Measurements from ENCODE around the gene EYA4.

Gene EYA4

DNA sequence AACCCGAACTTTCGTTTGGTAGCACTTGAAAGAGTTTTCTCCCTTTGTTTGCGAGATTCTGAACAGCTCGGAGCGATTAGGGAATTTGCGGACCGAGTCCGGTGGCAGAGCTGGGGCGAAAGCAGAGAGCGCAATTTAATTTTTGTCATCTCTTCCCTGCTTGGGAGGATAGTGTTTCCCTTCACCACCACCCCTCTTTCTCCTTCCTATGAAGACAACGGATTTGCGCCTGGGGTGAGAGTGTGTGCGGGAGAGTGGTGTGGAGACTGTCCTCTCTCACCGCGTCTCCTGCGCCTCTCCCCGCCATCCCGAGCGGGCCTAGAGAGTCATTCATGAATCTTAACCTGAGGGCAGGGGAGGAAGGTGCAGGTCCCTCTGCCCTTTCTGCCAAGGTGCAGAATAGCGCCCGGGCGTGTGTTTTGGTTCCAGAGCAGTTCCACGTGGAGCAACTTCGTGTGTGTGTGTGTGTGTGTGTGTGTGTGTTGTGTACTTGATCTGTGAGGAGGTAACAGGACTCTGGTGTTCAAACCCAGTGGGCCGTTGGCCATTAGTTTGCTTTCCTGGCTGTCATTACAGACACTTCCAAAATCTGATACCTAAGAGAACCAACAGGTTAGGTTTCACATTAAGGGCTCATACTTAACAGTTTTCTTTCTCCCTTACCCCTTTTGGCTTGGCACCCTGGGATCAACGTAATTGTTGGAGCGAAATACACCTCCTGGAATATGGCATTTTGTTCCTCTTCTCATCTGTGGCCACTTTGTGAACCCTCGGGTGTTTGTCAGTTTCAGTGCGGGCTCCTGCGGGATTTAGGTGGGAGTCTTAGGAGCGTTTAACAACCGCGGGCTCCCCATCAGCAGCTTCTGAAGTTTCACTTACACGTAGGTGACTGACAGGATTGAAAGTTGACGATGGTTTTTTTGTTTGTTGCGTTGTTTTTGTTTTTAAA is 1.8 kb downstream of the EYA4 start:
- DNase-seq, result peak; percentile 26

DNA sequence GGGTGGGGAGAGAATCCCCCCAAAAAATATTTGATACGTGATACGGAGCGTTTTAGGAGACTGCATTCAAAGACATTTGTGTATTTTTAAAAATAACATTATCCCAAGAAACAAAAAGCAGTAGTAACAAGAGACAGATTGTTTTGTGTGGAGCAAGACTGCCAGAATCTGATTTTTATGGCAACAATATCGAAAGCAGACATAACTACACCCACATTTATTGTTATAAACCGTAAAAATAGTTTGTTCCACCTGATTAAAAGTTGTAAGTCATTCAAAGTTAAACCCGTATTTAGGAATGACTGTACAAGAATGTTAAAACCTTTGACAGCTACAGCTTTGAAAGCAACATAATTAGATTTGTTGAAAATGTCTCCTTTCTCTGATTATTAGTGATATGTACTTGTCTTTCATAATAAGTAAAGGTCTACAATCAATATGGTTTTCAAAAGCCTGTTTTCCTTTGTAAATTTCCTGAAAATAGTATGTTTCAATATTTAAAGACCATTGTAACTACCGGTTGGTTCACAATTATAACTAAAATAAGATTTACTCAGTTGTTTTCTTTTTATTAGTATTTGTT is 2.7 kb downstream of the EYA4 start:
- DNase-seq, result no peak

GRCh38 chr6:133244519-133244918 is 3.4 kb downstream of the EYA4 start:
- DNase-seq, result no peak

- DNase-seq, result no peak
Measured at GRCh38 chr6:133245007-133245406, 3.9 kb downstream of the EYA4 start.

DNA sequence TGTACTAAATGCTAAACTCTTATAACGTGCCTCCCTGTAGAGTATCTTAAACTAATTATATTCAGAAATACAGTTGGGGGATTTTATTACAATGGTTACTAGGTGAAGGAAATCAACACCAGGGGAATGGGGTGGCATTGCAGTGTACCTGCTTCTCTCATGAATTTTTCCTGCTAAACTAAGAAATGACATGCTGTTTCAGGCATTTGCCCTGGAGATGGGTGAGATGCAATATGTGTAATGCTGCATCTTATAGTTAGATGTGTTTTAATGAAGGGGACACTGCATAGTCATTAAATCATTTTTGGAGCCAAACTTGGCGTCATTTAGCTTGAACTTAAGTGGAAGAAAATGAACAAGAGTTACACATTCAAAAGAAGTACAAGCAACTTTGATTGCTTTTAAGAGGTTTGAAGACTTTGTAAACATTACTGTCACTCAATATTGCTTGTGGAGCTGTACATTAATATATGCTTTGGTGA is 4.3 kb downstream of the EYA4 start:
- no peak for DNase-seq

DNA sequence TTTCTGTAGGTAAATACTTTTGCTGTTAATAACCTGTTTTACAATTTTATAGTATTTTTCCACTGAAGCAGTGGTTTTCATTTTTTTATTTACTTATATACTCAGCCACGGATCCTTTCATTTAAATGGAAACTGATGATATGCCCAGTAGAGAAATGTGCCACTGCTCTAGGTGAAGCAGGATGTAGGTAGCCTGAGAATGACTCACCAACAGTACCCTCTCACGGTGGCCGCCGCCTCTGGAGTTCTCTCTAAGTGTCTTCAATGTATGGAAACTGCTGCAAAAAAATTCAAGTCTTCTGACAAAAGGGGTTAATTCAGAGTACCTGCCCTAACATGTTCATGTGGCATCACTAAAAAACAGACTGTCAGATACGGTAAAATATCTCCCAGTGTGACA is 6.4 kb downstream of the EYA4 start:
- peak; percentile 29 for DNase-seq

GRCh38 chr6:133248241-133249001 is 7.3 kb downstream of the EYA4 start:
- DNase-seq, result no peak

- DNase-seq, result no peak
Measured at GRCh38 chr6:133251688-133252087, 10.5 kb downstream of the EYA4 start.

- peak; percentile 43 for DNase-seq
Measured at GRCh38 chr6:133254552-133255228, 13.5 kb downstream of the EYA4 start.

DNA sequence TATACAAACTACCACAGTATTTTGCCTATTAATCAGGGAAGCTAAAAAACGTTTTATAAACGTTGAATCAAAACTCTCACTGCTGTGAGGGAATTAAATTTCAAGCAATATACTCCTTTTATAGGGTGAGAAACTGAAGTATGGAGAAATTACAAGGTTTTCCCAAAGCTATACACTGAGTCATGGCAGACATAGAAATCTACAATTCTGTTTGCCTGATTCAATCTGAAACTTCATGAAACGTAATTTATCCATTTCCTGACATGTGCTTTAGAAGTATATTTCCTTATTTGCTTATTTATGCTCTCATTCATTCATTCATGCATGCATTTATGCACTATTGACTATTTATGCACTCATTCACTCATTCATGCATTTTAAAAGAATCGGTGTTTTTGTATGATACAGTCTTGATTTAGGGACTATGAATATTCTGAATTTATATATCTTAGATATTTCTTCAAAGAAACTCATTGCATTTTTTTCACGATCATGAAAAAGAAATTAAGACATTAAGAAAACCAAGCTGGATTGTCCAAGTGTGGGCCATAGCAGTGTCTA is 16.5 kb downstream of the EYA4 start:
- peak; percentile 26 for DNase-seq

DNA sequence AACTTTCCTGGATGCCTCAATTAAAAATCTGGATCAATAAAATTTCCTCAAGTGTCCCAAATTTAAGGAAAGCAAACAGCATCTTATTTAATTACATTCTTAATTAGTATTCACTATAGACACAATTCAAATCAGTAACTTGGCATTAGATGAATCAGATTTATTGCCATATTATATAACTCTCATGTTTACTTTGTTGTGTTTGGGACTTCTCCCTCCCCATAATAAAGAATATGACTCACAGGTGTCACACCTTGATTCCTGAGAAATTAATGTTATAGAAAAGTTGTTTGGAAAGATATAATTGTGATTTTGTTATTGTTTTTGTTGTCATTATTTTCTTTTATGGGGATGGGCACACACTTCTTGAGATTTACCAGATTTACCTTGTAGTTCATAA is 18.4 kb downstream of the EYA4 start:
- DNase-seq, result peak; percentile 11

- no peak for DNase-seq
Measured at GRCh38 chr6:133262804-133263203, 21.6 kb downstream of the EYA4 start.

DNA sequence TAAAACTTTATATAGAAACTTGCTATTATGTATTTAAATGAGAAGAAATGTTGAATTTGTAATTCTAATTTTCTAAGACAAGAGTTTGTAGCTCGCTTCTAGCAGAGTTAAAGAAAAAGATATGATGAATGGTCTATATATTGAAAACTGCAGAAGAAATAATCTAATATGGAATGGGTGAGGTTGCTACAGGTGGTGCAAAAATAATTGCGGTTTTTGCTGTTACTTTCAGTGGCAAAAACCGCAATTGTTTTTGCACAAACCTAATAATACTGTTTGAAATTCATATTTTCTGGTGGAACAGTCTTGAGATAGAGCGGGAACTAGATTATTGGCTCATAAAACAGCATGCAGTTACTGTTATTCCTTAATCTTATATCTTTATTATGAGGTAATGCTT is 23.9 kb downstream of the EYA4 start:
- DNase-seq, result no peak

DNA sequence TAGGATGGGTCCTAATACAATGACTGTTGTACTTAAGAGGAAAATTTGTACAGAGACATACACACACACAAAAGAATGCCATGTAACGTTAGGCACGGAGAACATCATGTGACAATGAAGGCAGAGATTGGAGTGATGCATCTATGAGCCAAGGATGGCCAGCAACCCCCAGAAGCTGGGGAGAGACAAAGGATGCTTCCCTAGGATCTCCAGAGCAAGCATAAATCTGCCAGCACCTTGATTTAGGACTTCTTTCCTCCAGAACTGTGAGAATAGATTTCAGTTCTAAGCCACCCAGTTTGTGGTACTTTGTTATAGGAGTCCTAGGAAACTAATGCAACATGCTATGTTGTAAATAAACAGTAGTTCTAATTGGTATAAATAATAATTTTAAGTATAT is 25.0 kb downstream of the EYA4 start:
- DNase-seq, result no peak

- DNase-seq, result no peak
Measured at GRCh38 chr6:133268621-133269020, 27.5 kb downstream of the EYA4 start.

DNA sequence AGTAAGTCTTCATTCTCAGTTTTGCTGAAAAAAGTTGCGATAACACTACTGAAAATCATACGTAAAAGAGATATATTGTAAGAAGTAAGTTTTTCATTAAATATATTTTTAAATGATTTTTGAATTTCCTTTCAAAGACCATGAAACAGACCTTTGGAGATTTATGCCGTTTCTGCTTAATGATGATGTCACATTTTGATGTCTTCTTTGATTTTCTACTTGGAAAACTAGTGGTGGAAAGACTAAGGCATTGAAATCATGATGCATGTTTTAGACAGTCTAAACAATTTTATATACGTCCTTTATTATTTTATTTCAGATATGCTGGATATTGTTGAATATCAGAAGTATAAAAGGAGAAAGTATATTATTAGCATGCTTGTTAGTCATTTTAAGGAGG is 33.7 kb downstream of the EYA4 start:
- no peak for DNase-seq

DNA sequence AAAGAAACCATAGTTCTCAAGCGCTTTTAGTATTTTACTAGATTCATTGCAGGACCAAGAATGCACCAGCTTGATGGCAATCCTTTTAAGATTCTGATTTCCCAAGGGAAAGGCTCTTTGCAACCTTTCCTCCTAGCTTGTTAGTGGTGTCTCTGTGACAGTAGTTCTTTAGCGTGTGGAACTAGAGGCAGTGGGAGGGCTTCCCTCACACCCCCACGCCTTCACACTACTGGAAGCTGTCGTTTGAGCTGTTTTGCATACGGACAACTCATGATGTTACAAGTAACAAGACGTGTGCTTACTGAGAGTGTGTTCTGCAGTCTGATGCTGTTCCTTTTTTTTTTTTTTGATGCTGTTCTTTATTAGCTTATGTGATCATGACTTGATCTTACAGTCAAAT is 34.1 kb downstream of the EYA4 start:
- DNase-seq, result no peak

DNA sequence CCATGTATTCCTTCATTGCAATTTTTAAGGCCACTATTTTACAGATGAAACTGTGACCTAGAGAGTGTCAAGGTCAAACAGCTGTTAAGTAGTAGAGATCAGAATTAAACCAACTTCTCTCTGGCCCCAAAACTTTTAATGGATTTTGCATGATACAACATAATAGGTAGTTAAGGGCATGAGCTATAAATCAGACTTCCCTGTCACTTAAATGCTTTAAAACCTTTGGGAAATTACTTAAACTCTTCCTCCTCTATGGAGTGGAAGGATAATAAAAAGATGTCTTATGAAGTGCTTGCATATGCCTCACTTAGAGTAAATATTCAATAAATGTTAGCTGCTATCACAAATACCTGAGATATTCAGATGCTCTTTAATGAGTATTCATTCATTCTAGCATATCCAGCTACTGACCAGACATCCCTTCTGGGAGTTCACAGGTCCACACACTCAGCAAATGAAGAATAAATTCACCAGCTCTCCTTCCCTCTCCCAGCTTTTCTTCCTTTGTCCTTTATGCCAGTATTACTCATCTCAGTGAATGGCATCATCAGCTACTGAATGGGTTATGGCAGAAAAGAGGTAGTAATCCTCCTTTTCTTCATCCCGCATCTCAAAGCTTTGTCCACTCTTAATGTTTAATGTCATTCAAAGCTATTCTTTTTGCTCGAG is 36.2 kb downstream of the EYA4 start:
- no peak for DNase-seq

DNA sequence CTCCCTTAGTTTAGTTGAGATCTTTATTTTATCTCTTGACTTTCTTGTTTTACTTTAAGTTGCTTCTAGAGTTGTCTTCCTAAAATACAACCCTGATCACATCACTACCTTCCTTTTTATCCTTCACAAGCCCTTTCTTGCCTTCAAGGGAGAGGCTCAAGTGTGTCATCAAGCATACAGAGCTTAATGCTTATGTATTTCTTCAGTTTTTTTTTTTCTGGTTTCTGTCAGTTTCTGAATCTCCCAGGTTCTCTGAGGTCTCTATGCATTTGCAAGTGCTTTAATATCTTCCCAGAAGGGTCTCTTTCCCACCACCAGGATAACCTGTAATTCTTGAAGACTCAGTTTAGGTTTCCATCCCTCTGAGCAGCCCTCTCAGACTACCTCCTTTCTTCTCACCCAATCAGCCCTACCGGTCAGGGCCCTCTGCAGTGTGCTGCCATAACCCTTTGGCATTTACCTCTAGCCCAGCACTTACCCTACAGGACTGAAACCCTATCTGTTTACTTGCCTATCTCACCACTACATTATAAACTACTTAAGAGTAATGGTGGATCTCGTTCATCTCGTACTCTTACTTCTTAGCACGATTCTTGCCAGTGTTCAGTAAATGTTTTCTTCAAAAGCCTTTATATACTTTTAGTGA is 36.9 kb downstream of the EYA4 start:
- DNase-seq, result peak; percentile 61

DNA sequence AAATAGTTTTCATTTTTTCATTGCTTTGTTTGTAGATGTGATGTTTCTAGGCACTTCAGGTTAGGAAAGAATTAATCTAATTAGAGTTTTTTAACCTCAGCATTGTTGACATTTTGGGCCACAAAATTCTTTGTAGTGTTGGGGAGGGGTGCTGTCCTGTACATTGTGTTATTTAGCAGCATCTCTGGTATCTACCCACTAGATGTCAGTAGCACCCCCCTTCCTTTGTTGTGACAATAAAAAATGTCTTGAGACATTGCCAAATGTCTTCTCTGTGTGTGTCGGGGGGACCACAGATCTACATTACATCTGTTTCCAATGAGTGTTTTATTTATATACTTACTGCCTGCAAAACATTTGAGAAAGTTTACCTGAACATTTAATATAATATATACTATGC is 45.6 kb downstream of the EYA4 start:
- DNase-seq, result peak; percentile 3

- no peak for DNase-seq
Measured at GRCh38 chr6:133288662-133289061, 47.5 kb downstream of the EYA4 start.
